Inflammatory macrophage treated with lipopolysaccharide for 4 hours (primary cell): ENCODE data around the gene SRGAP3.
A peak's percentile ranks its signal among the peaks of the same experiment; 100 is the strongest.

Source experiments
- DNase-seq: peaks from one replicate; pipeline ENCODE4 v3.0.0-alpha.2; 2020

SRGAP3 gene

GRCh38 chr3:9251055-9251786 lies 1.8 kb upstream of the SRGAP3 start:
- no peak for DNase-seq

GRCh38 chr3:9250236-9250635 lies 790 bp upstream of the SRGAP3 start:
- no peak for DNase-seq

- peak; percentile 14 for DNase-seq
Observed at GRCh38 chr3:9248522-9249271, 749 bp downstream of the SRGAP3 start.

- no peak for DNase-seq
Observed at GRCh38 chr3:9247941-9248521, 1.4 kb downstream of the SRGAP3 start.

- DNase-seq: no peak
Observed at GRCh38 chr3:9247361-9247940, 2.0 kb downstream of the SRGAP3 start.

- DNase-seq: no peak
Observed at GRCh38 chr3:9246189-9246588, 3.3 kb downstream of the SRGAP3 start.

GRCh38 chr3:9244495-9245183 lies 4.8 kb downstream of the SRGAP3 start:
- no peak for DNase-seq

DNA sequence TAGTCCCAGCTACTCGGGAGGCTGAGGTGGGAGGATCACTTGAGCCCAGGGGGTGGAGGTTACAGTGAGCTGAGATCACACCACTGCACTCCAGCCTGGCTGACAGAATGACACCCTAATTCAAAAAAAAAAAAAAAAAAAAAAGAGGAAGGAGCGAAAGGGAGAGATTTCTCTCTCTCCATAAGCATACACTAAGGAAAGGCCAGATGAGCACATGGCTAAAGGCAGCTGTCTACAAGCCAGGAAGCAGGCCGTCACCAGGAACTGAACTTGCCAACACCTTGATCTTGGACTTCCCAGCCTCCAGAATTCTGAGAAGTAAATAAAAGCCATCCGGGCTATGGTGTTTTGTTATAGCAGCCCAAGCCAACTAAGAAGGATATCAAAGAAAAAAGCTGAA lies 7.5 kb downstream of the SRGAP3 start:
- DNase-seq: no peak

- no peak for DNase-seq
Observed at GRCh38 chr3:9239680-9240079, 9.8 kb downstream of the SRGAP3 start.

GRCh38 chr3:9238721-9239295 lies 10.6 kb downstream of the SRGAP3 start:
- no peak for DNase-seq

DNA sequence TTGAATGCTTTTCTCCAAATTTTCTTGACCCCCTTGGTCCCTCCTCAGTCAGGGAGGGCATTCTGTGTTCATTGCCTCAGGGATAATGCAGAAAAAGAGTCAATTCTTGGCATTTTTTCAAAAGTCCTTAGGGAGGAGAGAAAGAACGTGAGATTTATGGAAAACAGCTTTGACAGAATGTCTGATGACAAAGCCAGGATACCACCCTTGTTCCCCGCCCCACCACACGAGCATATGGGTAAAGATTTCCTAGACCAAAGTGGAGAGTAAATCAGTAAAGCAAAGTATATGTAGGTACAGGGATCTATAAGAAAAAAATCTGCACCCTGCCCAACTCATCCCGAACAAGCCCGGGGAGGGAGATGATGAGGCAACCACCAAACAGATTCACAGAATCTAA lies 11.2 kb downstream of the SRGAP3 start:
- no peak for DNase-seq

- DNase-seq: no peak
Observed at GRCh38 chr3:9233814-9234600, 15.4 kb downstream of the SRGAP3 start.

GRCh38 chr3:9233101-9233500 lies 16.3 kb downstream of the SRGAP3 start:
- DNase-seq: no peak

GRCh38 chr3:9231937-9232336 lies 17.5 kb downstream of the SRGAP3 start:
- no peak for DNase-seq

DNA sequence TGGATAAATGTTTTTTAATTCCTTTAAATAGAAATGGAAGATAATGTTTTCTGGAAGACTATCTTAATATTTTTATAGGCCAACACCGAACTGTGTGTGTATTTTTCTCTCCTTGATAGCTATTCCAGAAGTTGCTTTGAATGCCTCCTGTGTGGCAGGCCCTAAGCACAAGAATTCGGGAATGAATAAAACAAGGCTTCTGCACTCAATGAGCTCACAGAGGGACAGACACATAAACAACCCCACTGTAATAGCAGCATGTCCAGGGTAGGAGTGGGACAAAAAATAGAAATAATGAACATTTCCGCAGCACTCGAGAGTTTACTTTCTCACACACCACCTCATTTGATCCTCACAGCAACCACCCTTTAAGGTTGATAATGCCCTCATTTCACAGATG lies 18.0 kb downstream of the SRGAP3 start:
- no peak for DNase-seq

DNA sequence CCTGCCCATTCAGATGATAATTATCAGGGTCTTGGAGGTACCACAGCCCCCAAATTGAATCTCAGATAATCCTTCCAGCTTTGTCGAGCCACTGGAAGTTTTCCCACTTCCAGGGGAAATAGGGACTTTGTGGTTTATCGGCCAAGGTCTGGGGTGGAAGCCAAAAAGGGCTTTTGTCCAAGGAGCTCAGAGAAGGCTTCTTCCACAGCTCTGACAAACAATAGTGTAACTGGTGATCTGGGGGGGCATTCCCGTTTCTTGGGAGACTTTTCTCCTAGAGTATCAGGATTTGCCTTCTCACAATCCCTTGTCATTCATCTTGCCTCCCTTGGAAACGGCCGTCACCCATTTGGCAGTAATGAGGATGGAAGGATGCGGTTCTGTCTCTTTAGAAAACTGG lies 18.4 kb downstream of the SRGAP3 start:
- no peak for DNase-seq

- no peak for DNase-seq
Observed at GRCh38 chr3:9230596-9230995, 18.9 kb downstream of the SRGAP3 start.

- no peak for DNase-seq
Observed at GRCh38 chr3:9229879-9230278, 19.6 kb downstream of the SRGAP3 start.

- DNase-seq: no peak
Observed at GRCh38 chr3:9229325-9229724, 20.1 kb downstream of the SRGAP3 start.

GRCh38 chr3:9226326-9226725 lies 23.1 kb downstream of the SRGAP3 start:
- DNase-seq: no peak

DNA sequence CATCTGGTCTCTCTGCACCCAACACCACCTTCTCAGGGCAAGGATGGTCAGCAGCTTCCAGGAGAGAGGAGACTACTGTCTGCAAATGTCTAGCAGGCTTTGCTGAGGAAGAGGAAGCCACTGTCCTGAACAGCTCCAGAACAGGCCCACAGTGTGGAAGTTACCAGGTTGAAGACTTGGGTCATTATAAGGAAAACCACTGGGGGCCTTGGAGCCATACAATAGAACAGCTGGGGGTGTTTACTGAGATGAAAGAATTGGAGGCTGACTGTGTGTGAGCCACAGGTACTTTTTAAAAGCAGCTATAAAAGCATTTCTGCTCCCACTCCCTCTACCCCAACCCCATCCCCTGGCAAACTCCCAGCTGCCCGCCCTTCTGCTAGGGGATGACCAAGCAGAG lies 24.2 kb downstream of the SRGAP3 start:
- DNase-seq: no peak

GRCh38 chr3:9224490-9224889 lies 25.0 kb downstream of the SRGAP3 start:
- peak; percentile 55 for DNase-seq
